H1 (cell line): Measurements from ENCODE around the gene POU5F1.

Source experiments
- CEBPB ChIP-seq: IDR thresholded peaks from 2 replicates; pipeline ENCODE4 v1.6.1; 2012; ENCODE audit warnings: low read depth, low read length
- CHD2 ChIP-seq: IDR thresholded peaks from 2 replicates; pipeline ENCODE4 v1.6.1; 2012; ENCODE audit warnings: low read length, improper control_type of control experiment
- EZH2 ChIP-seq: fragments of 200-600 bp; sonication (generic); IDR thresholded peaks from 2 replicates; pipeline ENCODE4 v1.7.1; 2012; ENCODE audit warnings: low read depth, mild to moderate bottlenecking, moderate library complexity, low read length, inconsistent platforms; ENCODE audit not compliant: severe bottlenecking
- KDM5A ChIP-seq: fragments of 200-600 bp; IDR thresholded peaks from 2 replicates; pipeline ENCODE4 v1.7.1; 2012; ENCODE audit warnings: mild to moderate bottlenecking, low read length, inconsistent platforms, mixed read lengths
- POLR2AphosphoS5 ChIP-seq: IDR thresholded peaks from 2 replicates; pipeline ENCODE4 v1.6.1; 2011; ENCODE audit warnings: low read depth, low read length
- YY1 ChIP-seq: IDR thresholded peaks from 2 replicates; pipeline ENCODE4 v1.6.1; 2011; ENCODE audit warnings: low read depth, mild to moderate bottlenecking, low read length
- TF ChIP-seq, protein P1 (sequence below), 3 experiments: IDR thresholded peaks; 1 replicate in 2 of 3; 2 replicates in 1 of 3; pipeline versions ENCODE4 v1.5.1 to v1.6.1; 2011; ENCODE audit warnings: low read length in 3 of 3, mild to moderate bottlenecking in 3 of 3, inconsistent platforms in 2 of 3, low read depth in 1 of 3, moderate library complexity in 1 of 3; ENCODE audit not compliant: insufficient read depth in 1 of 3; ENCODE audit errors: control extremely low read depth in 1 of 3
- TF ChIP-seq, protein P2 (sequence below): IDR thresholded peaks from 2 replicates; pipeline ENCODE4 v1.6.1; 2012; ENCODE audit warnings: inconsistent platforms
- TF ChIP-seq, protein P3 (sequence below): IDR thresholded peaks from 2 replicates; pipeline ENCODE4 v1.6.1; 2011; ENCODE audit warnings: low read depth, mild to moderate bottlenecking, low read length; ENCODE audit not compliant: insufficient read depth

DNA sequence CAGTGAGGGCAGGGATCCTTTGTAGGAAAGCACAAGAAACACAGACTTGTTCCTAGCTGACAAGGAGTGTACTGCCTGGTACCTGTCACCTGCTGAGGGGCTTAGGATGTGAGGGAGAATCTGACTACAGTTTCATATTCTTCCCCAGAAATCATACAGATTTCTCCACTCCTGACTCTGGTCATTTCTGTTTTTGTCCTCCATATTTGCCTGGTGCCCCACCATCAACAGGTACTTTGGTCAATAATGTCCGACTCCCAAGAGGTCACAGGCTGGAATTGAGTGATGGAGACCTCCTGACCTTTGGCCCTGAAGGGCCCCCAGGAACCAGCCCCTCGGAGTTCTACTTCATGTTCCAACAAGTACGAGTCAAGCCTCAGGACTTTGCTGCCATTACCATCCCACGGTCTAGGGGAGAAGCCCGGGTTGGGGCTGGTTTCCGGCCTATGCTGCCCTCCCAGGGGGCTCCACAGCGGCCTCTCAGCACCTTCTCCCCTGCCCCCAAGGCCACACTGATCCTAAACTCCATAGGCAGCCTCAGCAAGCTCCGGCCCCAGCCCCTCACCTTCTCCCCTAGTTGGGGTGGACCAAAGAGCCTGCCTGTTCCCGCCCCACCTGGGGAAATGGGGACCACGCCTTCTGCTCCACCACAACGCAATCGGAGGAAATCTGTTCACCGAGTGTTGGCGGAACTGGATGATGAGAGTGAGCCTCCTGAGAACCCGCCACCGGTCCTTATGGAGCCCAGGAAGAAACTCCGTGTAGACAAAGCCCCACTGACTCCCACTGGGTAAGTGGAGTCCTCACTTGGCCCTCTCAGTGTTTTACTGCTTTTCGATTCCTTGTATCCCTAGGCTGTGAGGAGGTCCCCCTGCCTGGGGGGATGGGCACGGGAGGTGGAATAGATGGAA is 9.0 kb downstream of the POU5F1 start:
- TF ChIP-seq CEBPB (no peak), POLR2AphosphoS5 (no peak; the same call in 1 of the 2 replicates), CHD2 (no peak), EZH2 (no peak), YY1 (no peak), KDM5A (no peak)
- TF ChIP-seq, protein P1, sequence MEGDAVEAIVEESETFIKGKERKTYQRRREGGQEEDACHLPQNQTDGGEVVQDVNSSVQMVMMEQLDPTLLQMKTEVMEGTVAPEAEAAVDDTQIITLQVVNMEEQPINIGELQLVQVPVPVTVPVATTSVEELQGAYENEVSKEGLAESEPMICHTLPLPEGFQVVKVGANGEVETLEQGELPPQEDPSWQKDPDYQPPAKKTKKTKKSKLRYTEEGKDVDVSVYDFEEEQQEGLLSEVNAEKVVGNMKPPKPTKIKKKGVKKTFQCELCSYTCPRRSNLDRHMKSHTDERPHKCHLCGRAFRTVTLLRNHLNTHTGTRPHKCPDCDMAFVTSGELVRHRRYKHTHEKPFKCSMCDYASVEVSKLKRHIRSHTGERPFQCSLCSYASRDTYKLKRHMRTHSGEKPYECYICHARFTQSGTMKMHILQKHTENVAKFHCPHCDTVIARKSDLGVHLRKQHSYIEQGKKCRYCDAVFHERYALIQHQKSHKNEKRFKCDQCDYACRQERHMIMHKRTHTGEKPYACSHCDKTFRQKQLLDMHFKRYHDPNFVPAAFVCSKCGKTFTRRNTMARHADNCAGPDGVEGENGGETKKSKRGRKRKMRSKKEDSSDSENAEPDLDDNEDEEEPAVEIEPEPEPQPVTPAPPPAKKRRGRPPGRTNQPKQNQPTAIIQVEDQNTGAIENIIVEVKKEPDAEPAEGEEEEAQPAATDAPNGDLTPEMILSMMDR (IDR thresholded peaks at IDR 0.05; ENCODE audit: control extremely low read depth in 1 of 3, insufficient read depth in 1 of 3, low read depth in 1 of 3, low read length in 3 of 3), result no peak
- TF ChIP-seq, protein P2, sequence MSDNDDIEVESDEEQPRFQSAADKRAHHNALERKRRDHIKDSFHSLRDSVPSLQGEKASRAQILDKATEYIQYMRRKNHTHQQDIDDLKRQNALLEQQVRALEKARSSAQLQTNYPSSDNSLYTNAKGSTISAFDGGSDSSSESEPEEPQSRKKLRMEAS, result no peak
- TF ChIP-seq, protein P3, sequence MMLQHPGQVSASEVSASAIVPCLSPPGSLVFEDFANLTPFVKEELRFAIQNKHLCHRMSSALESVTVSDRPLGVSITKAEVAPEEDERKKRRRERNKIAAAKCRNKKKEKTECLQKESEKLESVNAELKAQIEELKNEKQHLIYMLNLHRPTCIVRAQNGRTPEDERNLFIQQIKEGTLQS, result no peak
